Limb (tissue), 2 donors: Measurements from ENCODE around the gene KRT12.
"Not testable (repeated sequence)": the region's sequence is repeated elsewhere in the genome, so short reads cannot be mapped to it uniquely, and the experiment has no call there.

Experiments
- DNase-seq, 2 donors: peaks; one replicate each; pipeline ENCODE4 v3.0.0-alpha.2; 2016; ENCODE audit errors: extremely low spot score in 2 of 2

KRT12 gene

GRCh38 chr17:40817103-40817682, 49.8 kb downstream of the KRT12 start:
- DNase-seq: no peak

DNA sequence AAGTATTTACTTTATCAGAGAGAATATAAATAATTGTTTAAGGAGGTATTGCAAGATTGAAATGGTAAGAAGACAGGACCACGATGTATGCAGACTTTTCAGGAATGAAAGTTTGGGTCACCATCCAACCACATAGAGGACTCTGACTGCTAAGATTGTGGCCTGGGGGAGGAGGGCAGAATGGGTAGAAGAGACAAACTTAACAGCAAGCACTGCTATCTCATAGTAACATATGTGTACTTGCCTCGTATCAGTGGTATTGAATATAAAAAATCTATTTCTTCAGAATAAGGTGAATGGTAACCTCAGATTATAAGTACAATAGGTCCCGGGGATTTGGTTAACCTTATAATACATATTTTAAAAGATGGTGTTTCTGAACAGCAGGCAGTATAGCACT, 50.5 kb downstream of the KRT12 start:
- no peak for DNase-seq

DNA sequence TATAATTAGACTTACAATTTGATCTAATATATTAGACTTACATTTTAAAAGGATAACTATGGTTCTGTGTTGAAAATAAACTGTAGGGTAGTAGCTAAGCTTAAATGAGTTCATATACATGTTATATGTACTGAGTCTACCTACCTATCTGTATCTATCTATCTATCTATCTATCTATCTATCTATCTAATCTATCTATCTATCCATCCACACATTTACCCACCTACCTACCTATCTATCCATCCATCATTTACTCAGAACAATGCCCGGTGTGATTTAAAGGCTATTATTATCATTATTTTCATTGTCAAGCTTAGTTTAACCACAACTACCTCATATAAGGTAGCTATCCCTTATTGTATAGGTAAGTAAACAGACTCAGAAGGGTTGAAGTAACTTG, 51.6 kb downstream of the KRT12 start:
- DNase-seq: no peak

DNA sequence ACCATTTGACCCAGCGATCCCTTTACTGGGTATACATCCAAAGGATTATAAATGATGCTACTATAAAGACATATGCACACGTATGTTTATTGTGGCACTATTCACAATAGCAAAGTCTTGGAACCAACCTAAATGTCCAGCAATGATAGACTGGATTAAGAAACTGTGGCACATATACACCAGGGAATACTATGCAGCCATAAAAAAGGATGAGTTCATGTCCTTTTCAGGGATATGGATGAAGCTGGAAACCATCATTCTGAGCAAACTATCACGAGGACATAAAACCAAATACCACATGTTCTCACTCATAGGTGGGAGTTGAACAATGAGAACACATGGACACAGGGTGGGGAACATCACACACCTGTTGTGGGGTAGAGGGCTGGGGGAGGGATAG, 52.4 kb downstream of the KRT12 start:
- DNase-seq: not testable (repeated sequence)

- no peak for DNase-seq
These were observed 53.2 kb downstream of the KRT12 start for GRCh38 chr17:40813804-40814203.

DNA sequence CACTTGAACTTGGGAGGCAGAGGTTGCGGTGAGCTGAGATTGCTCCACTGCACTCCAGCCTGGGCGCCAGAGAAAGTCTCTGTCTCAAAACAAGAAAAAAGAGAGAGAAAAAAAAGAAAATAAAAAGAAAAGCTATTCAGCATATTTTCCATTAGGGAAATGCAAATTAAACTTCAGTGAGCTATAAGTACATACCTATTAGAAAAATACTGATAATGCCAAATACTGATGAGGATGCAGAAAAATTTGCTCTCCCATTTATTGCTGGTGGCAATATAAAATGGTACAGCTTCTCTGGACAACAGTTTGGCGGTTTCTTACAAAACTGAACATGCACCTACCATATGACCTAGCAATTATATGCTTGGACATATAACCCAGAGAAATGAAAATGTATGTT, 54.4 kb downstream of the KRT12 start:
- DNase-seq: no peak
